GM12878 (cell line): ENCODE data around the gene SNX8. TPM values are rescaled to one million over a fixed set of nuclear protein-coding genes. Genes with fewer than 3 reads are reported as not detected.

Experiments
- ATAC-seq: fragments of 200-7000 bp; cut with Tn5 transposase; 3 replicates; pipeline ENCODE4 v1.9.1; 2020; ENCODE audit warnings: mild to moderate bottlenecking, moderate library complexity
- BruUV-seq: library from RNA; stranded (reverse); fragments of 400-500 nt; replicated peaks from 2 replicates; lab custom pipeline; 2021; lab: Mats Ljungman, UMichigan
- CTCF ChIA-PET: fragments of 300-600 bp; sonication (Branson Sonifier 250); formaldehyde crosslinking; extraction: SDS; loops from one replicate; lab custom pipeline; 2021; ENCODE audit warnings: inconsistent platforms; lab: Yijun Ruan, JAX
- POLR2A ChIA-PET: fragments of 350-600 bp; formaldehyde crosslinking; extraction: SDS; loops from one replicate; lab custom pipeline; 2021; ENCODE audit warnings: inconsistent platforms; lab: Charles Lee
- RAD21 ChIA-PET: fragments of 300-600 bp; sonication (Branson Sonifier 250); formaldehyde crosslinking; loops from one replicate; lab custom pipeline; 2023; ENCODE audit warnings: antibody characterized with exemption; ENCODE audit not compliant: unreplicated experiment; lab: Charles Lee
- SMC1A ChIA-PET: fragments of 300-600 bp; sonication (Branson Sonifier 250); formaldehyde crosslinking; loops from one replicate; lab custom pipeline; 2023; ENCODE audit not compliant: unreplicated experiment, uncharacterized antibody; lab: Charles Lee
- DNase-seq: peaks from one replicate; pipeline ENCODE4 v3.0.0-alpha.2; 2011; ENCODE audit warnings: low read depth, low spot score
- FAIRE-seq: peaks from 3 replicates; lab custom pipeline; 2011; peaks lifted over from hg19 to GRCh38; lab: Jason Lieb, UNC
- H2AFZ ChIP-seq: 2 replicates; pipeline ENCODE4 v1.6.0; 2011; ENCODE audit warnings: low read depth, low read length, control low read depth; ENCODE audit not compliant: control insufficient read depth
- H3K27ac ChIP-seq: 2 replicates; pipeline ENCODE4 v1.5.1; 2011; ENCODE audit warnings: control low read depth; ENCODE audit not compliant: control insufficient read depth, insufficient read depth
- H3K27me3 ChIP-seq, 2 experiments: replicated peaks in 1 of 2; 2 replicates each; pipeline versions ENCODE4 v1.6.0 to v1.6.1; 2011; ENCODE audit warnings: low read length in 1 of 2; ENCODE audit not compliant: control insufficient read depth in 2 of 2, insufficient read depth in 2 of 2
- H3K36me3 ChIP-seq, 2 experiments: 2 replicates each; pipeline ENCODE4 v1.5.1; 2011; ENCODE audit warnings: low read length in 1 of 2; ENCODE audit not compliant: control insufficient read depth in 2 of 2, insufficient read depth in 2 of 2
- H3K4me1 ChIP-seq: 2 replicates; pipeline ENCODE4 v1.6.1; 2011; ENCODE audit warnings: mild to moderate bottlenecking, low read length, moderate library complexity, mixed read lengths; ENCODE audit not compliant: control insufficient read depth, insufficient read depth
- H3K4me2 ChIP-seq: 2 replicates; pipeline ENCODE4 v1.6.0; 2011; ENCODE audit warnings: control low read depth; ENCODE audit not compliant: control insufficient read depth, insufficient read depth
- H3K4me3 ChIP-seq: fragments of 200-600 bp; sonication (generic); 2 replicates; pipeline ENCODE4 v1.5.1; 2016
- H3K79me2 ChIP-seq: 2 replicates; pipeline ENCODE4 v1.6.0; 2011; ENCODE audit warnings: low read length; ENCODE audit not compliant: control insufficient read depth, insufficient read depth
- H3K9ac ChIP-seq: 2 replicates; pipeline ENCODE4 v1.8.0; 2011; ENCODE audit warnings: low read length, control low read depth, mixed read lengths; ENCODE audit not compliant: control insufficient read depth, insufficient read depth
- H3K9me3 ChIP-seq: replicated peaks from 3 replicates; pipeline ENCODE4 v1.5.1; 2011; ENCODE audit warnings: mild to moderate bottlenecking, low read length; ENCODE audit not compliant: control insufficient read depth, insufficient read depth
- H4K20me1 ChIP-seq: 2 replicates; pipeline ENCODE4 v1.6.0; 2011; ENCODE audit not compliant: control insufficient read depth, insufficient read depth
- BHLHE40 ChIP-seq, 2 experiments: fragments of 450-650 bp in 1 of 2; IDR thresholded peaks; 2 replicates each; pipeline ENCODE4 v1.6.1; 2011 to 2017; ENCODE audit warnings: low read depth in 2 of 2, borderline replicate concordance in 1 of 2, improper control_type of control experiment in 1 of 2, low read length in 1 of 2, mild to moderate bottlenecking in 1 of 2
- POLR2AphosphoS2 ChIP-seq: IDR thresholded peaks from 2 replicates; pipeline ENCODE4 v1.6.1; 2011; ENCODE audit warnings: low read depth, mild to moderate bottlenecking, low read length, improper control_type of control experiment, moderate library complexity
- STAT3 ChIP-seq: IDR thresholded peaks from 2 replicates; pipeline ENCODE4 v1.6.1; 2011; ENCODE audit warnings: low read depth, low read length, improper control_type of control experiment
- ZNF207 ChIP-seq: fragments of 450-650 bp; IDR thresholded peaks from 2 replicates; pipeline ENCODE4 v1.6.1; 2014; ENCODE audit warnings: antibody characterized with exemption, mild to moderate bottlenecking, borderline replicate concordance
- WGBS: methylation state at CpG from one replicate; pipeline ENCODE4 v1.1.6; 2016; ENCODE audit warnings: low lambda C conversion rate; ENCODE audit not compliant: insufficient replicate concordance, insufficient coverage; ENCODE audit errors: missing lambda C conversion rate; 5-methylcytosine and 5-hydroxymethylcytosine counted together
- in situ Hi-C: fragments of 300-500 bp; cut with MboI; formaldehyde crosslinking; loops from 9 replicates; pipeline ENCODE4 v1.14.3; 2018; ENCODE audit warnings: mixed read lengths
- intact Hi-C: fragments of 100-400 bp; cut with micrococcal nuclease; formaldehyde crosslinking; loops from one replicate; pipeline ENCODE4 v1.14.2; 2022; ENCODE audit not compliant: unreplicated experiment
- polyA plus RNA-seq, 11 experiments: library from polyadenylated mRNA; depleted of rRNA in 4 of 11; unstranded in 6 of 11; stranded (reverse) in 5 of 11; fragments of >200 nt; fragmentation: Nextera tagmentation in 4 of 11; fragmentation: Illumina TruSeq in 1 of 11; extraction: Ambion mirVana in 4 of 11; extraction: Trizol in 1 of 11; gene quantifications; 1 replicate in 1 of 11; 2 replicates in 10 of 11; pipeline versions ENCODE4 v1.2.1 to v1.2.3, GENCODE V29; 2011 to 2016; ENCODE audit warnings: inconsistent platforms in 2 of 11, missing spikeins in 2 of 11, low read depth in 1 of 11
- total RNA-seq, 4 experiments: library from RNA; depleted of rRNA in 3 of 4; stranded (reverse); fragments of >200 nt in 3 of 4; fragmentation: Illumina TruSeq in 1 of 4; extraction: Trizol in 1 of 4; gene quantifications; 2 replicates each; pipeline versions ENCODE4 v1.2.1 to v1.2.3, GENCODE V29; 2013 to 2021
- TF ChIP-seq, protein P1 (sequence below): fragments of 450-650 bp; IDR thresholded peaks from 2 replicates; pipeline ENCODE4 v1.6.1; 2017; ENCODE audit warnings: mild to moderate bottlenecking, moderate library complexity
- TF ChIP-seq, protein P2 (sequence below): fragments of 450-650 bp; IDR thresholded peaks from 2 replicates; pipeline ENCODE4 v1.6.1; 2018; ENCODE audit warnings: mild to moderate bottlenecking, low read depth, moderate library complexity; ENCODE audit not compliant: partially characterized antibody
- TF ChIP-seq, protein P3 (sequence below): IDR thresholded peaks from 2 replicates; pipeline ENCODE4 v1.6.1; 2011; ENCODE audit warnings: mild to moderate bottlenecking, low read depth, low read length, moderate library complexity; ENCODE audit not compliant: insufficient replicate concordance
- TF ChIP-seq, protein P4 (sequence below): fragments of 450-650 bp; IDR thresholded peaks from 2 replicates; pipeline ENCODE4 v1.6.1; 2016; ENCODE audit warnings: mild to moderate bottlenecking
- TF ChIP-seq, protein P5 (sequence below): fragments of 450-650 bp; IDR thresholded peaks from 2 replicates; pipeline ENCODE4 v1.6.1; 2017; ENCODE audit warnings: low read depth, mild to moderate bottlenecking, moderate library complexity

Gene SNX8
- total and polyA plus RNA-seq, 10 of the 15 experiments (the other 5 are each of a cell fraction or from before 2014, with no cell fraction given): 6.4 to 210 (median 97.6) TPM

DNA sequence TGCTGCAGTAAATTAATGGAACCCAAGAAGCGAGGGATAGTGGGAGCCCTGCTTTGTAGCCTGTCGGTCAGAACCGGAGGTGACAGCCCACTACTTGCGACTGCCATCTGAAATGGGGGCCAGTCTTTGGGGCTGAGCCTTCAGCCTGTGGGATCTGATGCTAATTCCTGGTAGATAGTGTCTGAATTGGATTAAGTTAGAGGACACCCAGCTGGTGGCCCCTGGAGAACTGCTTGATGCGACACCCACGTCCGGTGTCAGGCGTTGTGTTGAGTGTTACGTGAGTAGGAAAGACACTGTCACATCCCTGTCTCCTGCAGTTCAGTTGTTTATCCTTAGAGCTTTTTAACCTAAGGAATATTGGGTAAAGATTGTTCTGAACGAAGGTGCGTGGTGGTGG lies 45.4 kb upstream of the SNX8 start (continued):
- TF ChIP-seq, protein P1, sequence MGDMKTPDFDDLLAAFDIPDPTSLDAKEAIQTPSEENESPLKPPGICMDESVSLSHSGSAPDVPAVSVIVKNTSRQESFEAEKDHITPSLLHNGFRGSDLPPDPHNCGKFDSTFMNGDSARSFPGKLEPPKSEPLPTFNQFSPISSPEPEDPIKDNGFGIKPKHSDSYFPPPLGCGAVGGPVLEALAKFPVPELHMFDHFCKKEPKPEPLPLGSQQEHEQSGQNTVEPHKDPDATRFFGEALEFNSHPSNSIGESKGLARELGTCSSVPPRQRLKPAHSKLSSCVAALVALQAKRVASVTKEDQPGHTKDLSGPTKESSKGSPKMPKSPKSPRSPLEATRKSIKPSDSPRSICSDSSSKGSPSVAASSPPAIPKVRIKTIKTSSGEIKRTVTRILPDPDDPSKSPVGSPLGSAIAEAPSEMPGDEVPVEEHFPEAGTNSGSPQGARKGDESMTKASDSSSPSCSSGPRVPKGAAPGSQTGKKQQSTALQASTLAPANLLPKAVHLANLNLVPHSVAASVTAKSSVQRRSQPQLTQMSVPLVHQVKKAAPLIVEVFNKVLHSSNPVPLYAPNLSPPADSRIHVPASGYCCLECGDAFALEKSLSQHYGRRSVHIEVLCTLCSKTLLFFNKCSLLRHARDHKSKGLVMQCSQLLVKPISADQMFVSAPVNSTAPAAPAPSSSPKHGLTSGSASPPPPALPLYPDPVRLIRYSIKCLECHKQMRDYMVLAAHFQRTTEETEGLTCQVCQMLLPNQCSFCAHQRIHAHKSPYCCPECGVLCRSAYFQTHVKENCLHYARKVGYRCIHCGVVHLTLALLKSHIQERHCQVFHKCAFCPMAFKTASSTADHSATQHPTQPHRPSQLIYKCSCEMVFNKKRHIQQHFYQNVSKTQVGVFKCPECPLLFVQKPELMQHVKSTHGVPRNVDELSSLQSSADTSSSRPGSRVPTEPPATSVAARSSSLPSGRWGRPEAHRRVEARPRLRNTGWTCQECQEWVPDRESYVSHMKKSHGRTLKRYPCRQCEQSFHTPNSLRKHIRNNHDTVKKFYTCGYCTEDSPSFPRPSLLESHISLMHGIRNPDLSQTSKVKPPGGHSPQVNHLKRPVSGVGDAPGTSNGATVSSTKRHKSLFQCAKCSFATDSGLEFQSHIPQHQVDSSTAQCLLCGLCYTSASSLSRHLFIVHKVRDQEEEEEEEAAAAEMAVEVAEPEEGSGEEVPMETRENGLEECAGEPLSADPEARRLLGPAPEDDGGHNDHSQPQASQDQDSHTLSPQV: no peak

DNA sequence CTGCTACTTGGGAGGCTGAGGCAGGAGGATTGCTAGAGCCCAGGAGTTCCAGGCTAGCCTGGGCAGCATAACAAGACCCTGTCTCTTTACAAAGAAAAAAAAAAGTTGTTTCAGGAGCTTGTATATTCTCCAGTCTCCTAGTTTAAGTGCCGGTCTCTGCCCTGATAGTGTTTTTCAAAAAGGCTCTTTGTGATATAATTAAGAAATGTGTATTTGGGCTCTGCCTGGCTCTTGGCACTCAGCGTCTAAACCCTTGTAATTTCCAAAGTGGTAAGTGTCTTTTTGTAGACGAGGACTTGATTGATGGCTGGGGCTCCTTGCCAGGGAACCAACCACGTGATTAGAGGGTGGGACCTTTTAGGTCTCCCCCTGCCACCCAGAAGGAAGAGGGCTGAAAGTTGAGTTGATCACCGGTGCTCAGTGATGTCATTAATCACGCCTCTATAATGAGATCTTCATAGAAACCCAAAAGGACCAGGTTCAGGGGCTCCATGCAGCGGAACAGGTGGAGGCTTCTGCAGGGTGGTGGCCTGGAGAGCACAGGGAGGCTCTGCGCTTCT lies 44.8 kb upstream of the SNX8 start:
- ChIA-PET POLR2A (no interaction called here), SMC1A (no interaction called here), RAD21 (no interaction called here), CTCF (interaction anchor here (0.6 to 3.4 kb wide), 3 partner anchors 11 to 780 kb away, joined by 3 to 14 read pairs (median 5); no protein-coding TSS in a partner anchor)
- Histone ChIP-seq H3K4me3 (peak overlapping the region; percentile 39), H3K36me3 (peaks cover 18 to 25% of the 10 kb centered on the region in 2 experiments), H3K27me3 (no peaks in the 10 kb centered on the region), H3K4me1 (peaks cover 7% of the 10 kb centered on the region), H3K9ac (no peak overlapping the region), H2AFZ (no peak overlapping the region), H3K4me2 (peak overlapping the region; percentile 37; the same call in 1 of the 2 replicates), H3K27ac (no peak overlapping the region), H3K79me2 (peaks cover 64% of the 10 kb centered on the region), H3K9me3 (no peaks in the 10 kb centered on the region), H4K20me1 (peaks cover 3% of the 10 kb centered on the region; the same call in 1 of the 2 replicates)
- FAIRE-seq: no peak
- DNase-seq: no peak
- no peak for ATAC-seq
- in situ Hi-C loops (no loop called here), intact Hi-C loops (no loop called here)
- WGBS: 47% methylated on average over 8 of the region's 8 CpGs
- no TSS peak for BruUV-seq
- TF ChIP-seq, protein P2, sequence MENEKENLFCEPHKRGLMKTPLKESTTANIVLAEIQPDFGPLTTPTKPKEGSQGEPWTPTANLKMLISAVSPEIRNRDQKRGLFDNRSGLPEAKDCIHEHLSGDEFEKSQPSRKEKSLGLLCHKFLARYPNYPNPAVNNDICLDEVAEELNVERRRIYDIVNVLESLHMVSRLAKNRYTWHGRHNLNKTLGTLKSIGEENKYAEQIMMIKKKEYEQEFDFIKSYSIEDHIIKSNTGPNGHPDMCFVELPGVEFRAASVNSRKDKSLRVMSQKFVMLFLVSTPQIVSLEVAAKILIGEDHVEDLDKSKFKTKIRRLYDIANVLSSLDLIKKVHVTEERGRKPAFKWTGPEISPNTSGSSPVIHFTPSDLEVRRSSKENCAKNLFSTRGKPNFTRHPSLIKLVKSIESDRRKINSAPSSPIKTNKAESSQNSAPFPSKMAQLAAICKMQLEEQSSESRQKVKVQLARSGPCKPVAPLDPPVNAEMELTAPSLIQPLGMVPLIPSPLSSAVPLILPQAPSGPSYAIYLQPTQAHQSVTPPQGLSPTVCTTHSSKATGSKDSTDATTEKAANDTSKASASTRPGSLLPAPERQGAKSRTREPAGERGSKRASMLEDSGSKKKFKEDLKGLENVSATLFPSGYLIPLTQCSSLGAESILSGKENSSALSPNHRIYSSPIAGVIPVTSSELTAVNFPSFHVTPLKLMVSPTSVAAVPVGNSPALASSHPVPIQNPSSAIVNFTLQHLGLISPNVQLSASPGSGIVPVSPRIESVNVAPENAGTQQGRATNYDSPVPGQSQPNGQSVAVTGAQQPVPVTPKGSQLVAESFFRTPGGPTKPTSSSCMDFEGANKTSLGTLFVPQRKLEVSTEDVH: no peak
- TF ChIP-seq POLR2AphosphoS2 (no peak), ZNF207 (no peak), STAT3 (no peak), BHLHE40 (IDR thresholded peaks at IDR 0.05; ENCODE audit: borderline replicate concordance in 1 of 2, low read depth in 2 of 2, low read length in 1 of 2) (no peak)
- TF ChIP-seq, protein P3, sequence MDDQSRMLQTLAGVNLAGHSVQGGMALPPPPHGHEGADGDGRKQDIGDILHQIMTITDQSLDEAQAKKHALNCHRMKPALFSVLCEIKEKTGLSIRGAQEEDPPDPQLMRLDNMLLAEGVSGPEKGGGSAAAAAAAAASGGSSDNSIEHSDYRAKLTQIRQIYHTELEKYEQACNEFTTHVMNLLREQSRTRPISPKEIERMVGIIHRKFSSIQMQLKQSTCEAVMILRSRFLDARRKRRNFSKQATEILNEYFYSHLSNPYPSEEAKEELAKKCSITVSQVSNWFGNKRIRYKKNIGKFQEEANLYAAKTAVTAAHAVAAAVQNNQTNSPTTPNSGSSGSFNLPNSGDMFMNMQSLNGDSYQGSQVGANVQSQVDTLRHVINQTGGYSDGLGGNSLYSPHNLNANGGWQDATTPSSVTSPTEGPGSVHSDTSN: peak; percentile 20
- TF ChIP-seq, protein P4, sequence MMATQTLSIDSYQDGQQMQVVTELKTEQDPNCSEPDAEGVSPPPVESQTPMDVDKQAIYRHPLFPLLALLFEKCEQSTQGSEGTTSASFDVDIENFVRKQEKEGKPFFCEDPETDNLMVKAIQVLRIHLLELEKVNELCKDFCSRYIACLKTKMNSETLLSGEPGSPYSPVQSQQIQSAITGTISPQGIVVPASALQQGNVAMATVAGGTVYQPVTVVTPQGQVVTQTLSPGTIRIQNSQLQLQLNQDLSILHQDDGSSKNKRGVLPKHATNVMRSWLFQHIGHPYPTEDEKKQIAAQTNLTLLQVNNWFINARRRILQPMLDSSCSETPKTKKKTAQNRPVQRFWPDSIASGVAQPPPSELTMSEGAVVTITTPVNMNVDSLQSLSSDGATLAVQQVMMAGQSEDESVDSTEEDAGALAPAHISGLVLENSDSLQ: peak; percentile 73
- TF ChIP-seq, protein P5, sequence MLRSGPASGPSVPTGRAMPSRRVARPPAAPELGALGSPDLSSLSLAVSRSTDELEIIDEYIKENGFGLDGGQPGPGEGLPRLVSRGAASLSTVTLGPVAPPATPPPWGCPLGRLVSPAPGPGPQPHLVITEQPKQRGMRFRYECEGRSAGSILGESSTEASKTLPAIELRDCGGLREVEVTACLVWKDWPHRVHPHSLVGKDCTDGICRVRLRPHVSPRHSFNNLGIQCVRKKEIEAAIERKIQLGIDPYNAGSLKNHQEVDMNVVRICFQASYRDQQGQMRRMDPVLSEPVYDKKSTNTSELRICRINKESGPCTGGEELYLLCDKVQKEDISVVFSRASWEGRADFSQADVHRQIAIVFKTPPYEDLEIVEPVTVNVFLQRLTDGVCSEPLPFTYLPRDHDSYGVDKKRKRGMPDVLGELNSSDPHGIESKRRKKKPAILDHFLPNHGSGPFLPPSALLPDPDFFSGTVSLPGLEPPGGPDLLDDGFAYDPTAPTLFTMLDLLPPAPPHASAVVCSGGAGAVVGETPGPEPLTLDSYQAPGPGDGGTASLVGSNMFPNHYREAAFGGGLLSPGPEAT: no peak
